Spleen (tissue), 11 donors: ENCODE measurements around the gene IBA57. TPM values are rescaled to one million over a fixed set of nuclear protein-coding genes. Genes with fewer than 3 reads are reported as not detected.

Source experiments
- DNase-seq: peaks from one replicate; pipeline ENCODE4 v3.0.0-alpha.2; 2020
- H3K27ac ChIP-seq, 8 donors: fragments of 200-600 bp; sonication (generic) in 7 of 8; 1 replicate in 4 of 8; 2 replicates in 4 of 8; pipeline versions ENCODE4 v1.5.0 to v1.8.0; 2016 to 2021; ENCODE audit warnings: inconsistent platforms in 4 of 8, mild to moderate bottlenecking in 4 of 8, moderate library complexity in 1 of 8
- H3K27me3 ChIP-seq, 7 donors: fragments of 200-600 bp; sonication (generic) in 6 of 7; replicated peaks in 1 of 7; 1 replicate in 4 of 7; 2 replicates in 3 of 7; pipeline versions ENCODE4 v1.5.0 to v1.8.0; 2016 to 2021; ENCODE audit warnings: inconsistent platforms in 3 of 7, mild to moderate bottlenecking in 1 of 7
- H3K36me3 ChIP-seq, 6 donors: fragments of 200-600 bp; sonication (generic) in 5 of 6; 1 replicate in 4 of 6; 2 replicates in 2 of 6; pipeline versions ENCODE4 v1.5.0 to v1.8.0; 2016 to 2021; ENCODE audit warnings: inconsistent platforms in 2 of 6
- H3K4me1 ChIP-seq, 6 donors: fragments of 200-600 bp; sonication (generic) in 5 of 6; 1 replicate in 3 of 6; 2 replicates in 3 of 6; pipeline versions ENCODE4 v1.5.0 to v1.8.0; 2016 to 2021; ENCODE audit warnings: inconsistent platforms in 3 of 6
- H3K4me3 ChIP-seq, 8 donors: fragments of 200-600 bp; sonication (generic) in 7 of 8; 1 replicate in 4 of 8; 2 replicates in 4 of 8; pipeline versions ENCODE4 v1.5.0 to v1.8.0; 2016 to 2021; ENCODE audit warnings: inconsistent platforms in 4 of 8, mild to moderate bottlenecking in 4 of 8, moderate library complexity in 2 of 8
- H3K9me3 ChIP-seq, 8 donors: fragments of 200-600 bp; sonication (generic) in 7 of 8; 1 replicate in 4 of 8; 2 replicates in 4 of 8; pipeline versions ENCODE4 v1.5.0 to v1.8.0; 2016 to 2021; ENCODE audit warnings: inconsistent platforms in 4 of 8
- POLR2A ChIP-seq, 3 donors: fragments of 450-650 bp; IDR thresholded peaks; one replicate each; pipeline ENCODE4 v1.5.1; 2017; ENCODE audit warnings: antibody characterized with exemption in 3 of 3, mild to moderate bottlenecking in 1 of 3
- POLR2AphosphoS5 ChIP-seq, 3 donors: sonication (generic); formaldehyde crosslinking; IDR thresholded peaks; one replicate each; pipeline ENCODE4 v1.5.1; 2017; ENCODE audit warnings: antibody characterized with exemption in 3 of 3
- WGBS, 5 donors: extraction: QIAGEN DNeasy Blood & Tissue Kit in 3 of 5; methylation state at CpG; one replicate each; pipeline versions ENCODE4 v1.1.5 to v1.1.7; 2013 to 2018; 5-methylcytosine and 5-hydroxymethylcytosine counted together
- intact Hi-C: fragments of 100-400 bp; cut with DNase I; formaldehyde crosslinking; loops from one replicate; pipeline ENCODE4 v1.15.0; 2023; ENCODE audit warnings: low total_unique reads
- polyA plus RNA-seq, 3 donors: library from polyadenylated mRNA; stranded (reverse); fragments of 200-250 nt; gene quantifications; one replicate each; pipeline ENCODE4 v1.2.1, GENCODE V29; 2013
- total RNA-seq, 7 donors: library from RNA; depleted of rRNA in 3 of 7; stranded (reverse); fragments of >200 nt in 3 of 7; fragmentation: NEBNext Ultra II Directional in 4 of 7; extraction: Animal tissue kit (Norgen Biotek cat#: 25700) in 4 of 7; gene quantifications; one replicate each; pipeline versions ENCODE4 v1.1.0 to v1.2.1, GENCODE V29; 2016 to 2021
- TF ChIP-seq, protein P1 (sequence below), 11 experiments: fragments of 200-600 bp in 7 of 11; fragments of 450-650 bp in 4 of 11; sonication (generic) in 4 of 11; IDR thresholded peaks in 8 of 11; conservative IDR thresholded peaks in 3 of 11; 1 replicate in 7 of 11; 2 replicates in 4 of 11; pipeline versions ENCODE4 v1.4.0 to v1.8.0; 2016 to 2021; ENCODE audit warnings: antibody characterized with exemption in 11 of 11, inconsistent platforms in 4 of 11, mild to moderate bottlenecking in 1 of 11
- donor health status: healthy with polysubstance abuse.
- donor health status: DM: no; HTN: no; CAD: no; lungs with moderate emphysema.
- donor health status: DM: no; HTN: no; CAD: no.
- donor health status: Bipolar disorder and iron deficiency.
- donor health status: healthy.
- donor health status: DM: no; HTN: no; CAD: no.
- donor health status: DM: yes; HTN: yes; CAD: no.

The IBA57 gene
- total and polyA plus RNA-seq, 10 donors = 0.59 to 14.7 (median 9.3) TPM

DNA sequence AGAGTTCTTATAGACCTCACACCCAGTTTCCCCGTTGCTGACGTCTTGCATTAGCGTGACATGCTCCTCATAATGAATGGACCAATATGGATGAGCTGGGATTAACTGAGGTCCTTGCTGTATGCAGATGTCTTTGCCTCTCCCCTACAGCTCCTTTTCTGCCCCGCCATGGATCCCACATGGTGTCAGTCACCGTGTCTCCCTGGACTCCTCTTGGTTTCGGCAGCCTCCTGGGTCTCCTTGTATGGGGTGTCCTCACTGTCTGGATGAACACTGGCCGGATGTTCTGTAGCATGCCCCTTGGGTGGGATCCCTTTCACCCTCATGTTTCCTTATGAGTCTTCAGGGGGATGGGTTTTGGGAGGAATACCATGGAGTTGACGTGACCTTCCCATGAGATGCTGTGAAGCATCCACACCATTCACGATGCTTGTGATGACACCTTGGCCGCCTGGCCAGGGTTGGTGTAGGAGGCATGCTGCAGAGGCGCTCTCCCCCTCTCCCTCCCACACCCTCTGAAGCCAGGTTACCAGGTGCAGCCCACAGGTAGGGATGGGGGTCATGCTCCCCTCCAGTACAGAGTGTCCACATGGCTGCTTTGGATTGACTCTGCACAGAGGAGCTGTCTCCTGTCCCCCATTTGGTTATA lies 11.5 kb upstream of the IBA57 start:
- intact Hi-C loops = no loop called here
- Histone ChIP-seq H3K4me3 (no peak overlapping the region), H3K27me3 (peaks cover 0 to 19% (median 0%) of the 10 kb centered on the region in 7 donors), H3K36me3 (peaks cover 0 to 14% (median 6%) of the 10 kb centered on the region in 6 donors), H3K9me3 (no peaks in the 10 kb centered on the region), H3K4me1 (peaks cover 2 to 50% (median 32%) of the 10 kb centered on the region in 6 donors), H3K27ac (no peak overlapping the region)
- TF ChIP-seq, protein P1, sequence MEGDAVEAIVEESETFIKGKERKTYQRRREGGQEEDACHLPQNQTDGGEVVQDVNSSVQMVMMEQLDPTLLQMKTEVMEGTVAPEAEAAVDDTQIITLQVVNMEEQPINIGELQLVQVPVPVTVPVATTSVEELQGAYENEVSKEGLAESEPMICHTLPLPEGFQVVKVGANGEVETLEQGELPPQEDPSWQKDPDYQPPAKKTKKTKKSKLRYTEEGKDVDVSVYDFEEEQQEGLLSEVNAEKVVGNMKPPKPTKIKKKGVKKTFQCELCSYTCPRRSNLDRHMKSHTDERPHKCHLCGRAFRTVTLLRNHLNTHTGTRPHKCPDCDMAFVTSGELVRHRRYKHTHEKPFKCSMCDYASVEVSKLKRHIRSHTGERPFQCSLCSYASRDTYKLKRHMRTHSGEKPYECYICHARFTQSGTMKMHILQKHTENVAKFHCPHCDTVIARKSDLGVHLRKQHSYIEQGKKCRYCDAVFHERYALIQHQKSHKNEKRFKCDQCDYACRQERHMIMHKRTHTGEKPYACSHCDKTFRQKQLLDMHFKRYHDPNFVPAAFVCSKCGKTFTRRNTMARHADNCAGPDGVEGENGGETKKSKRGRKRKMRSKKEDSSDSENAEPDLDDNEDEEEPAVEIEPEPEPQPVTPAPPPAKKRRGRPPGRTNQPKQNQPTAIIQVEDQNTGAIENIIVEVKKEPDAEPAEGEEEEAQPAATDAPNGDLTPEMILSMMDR (IDR thresholded peaks at IDR 0.05 in 8 of 11, conservative IDR thresholded peaks at IDR 0.05 in 3 of 11) = no peak
- TF ChIP-seq POLR2AphosphoS5 (IDR thresholded peaks at IDR 0.05) (no peak), POLR2A (IDR thresholded peaks at IDR 0.05) (no peak)
- DNase-seq = peak; percentile 32
- 87 to 98% (median 93%) methylated on average over 7 to 11 of the region's 11 CpGs for WGBS, 5 donors

DNA sequence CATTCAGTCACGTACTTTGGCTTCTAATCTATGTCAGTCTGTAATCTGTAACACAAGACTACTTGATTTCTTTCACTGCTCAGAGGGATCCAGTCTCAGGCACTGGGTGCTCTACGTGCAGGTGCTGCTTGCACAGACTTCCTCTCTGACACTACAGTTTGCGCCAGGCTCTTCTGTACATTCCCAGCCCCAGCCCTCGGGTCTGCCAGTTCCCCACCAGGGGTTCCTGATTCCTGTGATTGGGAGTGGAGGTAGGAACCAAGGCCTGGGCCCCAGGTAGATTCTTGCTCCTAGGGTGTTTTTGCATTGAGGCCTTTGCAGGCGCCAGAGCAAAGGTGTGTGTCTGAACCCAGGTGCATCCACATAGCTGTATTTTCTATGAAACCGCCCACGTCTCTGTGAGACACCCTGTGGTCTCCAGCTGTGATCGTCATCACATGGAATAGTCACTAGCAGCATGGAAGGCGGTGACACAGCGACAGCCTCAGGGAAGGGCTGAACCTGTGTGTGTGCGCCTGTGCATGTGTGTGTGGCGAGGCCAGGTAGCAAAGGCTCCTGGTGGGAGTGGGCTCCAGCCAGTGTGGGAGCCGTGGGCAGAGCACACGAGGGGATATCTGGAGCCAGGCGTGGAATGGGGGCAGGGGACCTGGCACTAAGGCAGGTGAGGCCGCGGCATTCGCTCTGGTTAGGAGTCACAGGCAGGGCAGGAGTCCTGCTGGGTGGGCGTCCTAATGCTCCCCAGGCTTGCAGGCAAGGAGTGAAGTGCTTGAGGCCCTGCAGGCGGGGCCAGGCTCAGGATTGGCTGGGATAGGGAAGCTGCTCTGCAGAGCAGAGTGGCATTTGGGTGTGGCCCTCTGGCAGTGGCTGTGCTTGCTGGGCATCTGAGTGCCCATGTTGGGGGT lies 10.7 kb upstream of the IBA57 start:
- H3K4me1 ChIP-seq = peaks cover 0 to 43% (median 27%) of the 10 kb centered on the region in 6 donors
- intact Hi-C loops = no loop called here

DNA sequence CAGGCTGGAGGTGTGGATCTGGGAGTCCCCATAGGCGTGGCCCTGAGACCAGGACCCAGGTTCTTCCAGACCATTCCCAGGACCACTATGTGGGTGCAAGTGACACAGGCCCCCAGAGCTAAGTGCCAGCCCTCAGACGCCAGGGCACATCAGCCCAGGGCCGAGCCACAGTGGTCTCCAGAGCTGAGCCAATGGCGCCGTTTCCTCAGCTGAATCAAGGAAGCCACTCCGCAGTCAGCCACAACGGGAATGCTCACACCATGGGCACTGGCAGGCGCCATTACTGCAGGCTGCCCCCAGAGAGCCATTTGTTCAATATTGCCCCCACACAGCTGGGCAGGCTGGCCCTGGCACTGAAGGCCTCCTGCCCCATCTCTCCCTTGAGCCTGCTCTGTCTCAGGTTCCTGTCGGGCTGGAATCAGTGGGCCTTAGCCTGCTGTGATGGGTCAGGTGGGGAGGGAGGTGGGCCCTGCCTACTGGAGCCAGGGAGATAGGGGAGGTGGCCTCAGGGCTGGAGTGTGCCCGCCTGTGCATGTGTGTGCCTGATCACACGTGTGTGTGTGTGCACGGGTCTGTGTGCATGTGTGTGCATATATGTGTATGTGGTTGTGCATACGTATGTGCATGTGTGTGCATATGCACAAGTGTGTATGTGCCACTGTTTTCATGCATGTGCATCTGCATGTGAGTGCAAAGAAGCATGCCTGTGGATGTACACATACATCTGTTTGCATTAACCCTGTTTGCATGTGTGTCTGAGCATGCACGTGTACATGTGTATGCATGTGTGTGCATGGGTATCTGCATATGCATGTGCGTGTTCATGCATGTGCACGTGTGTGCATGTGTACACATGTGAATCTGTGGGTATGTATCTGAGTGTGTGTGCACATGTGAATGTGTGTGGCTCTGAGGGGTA lies 9.7 kb upstream of the IBA57 start:
- H3K9me3 ChIP-seq = no peaks in the 10 kb centered on the region
- no peak overlapping the region for H3K27ac ChIP-seq
- intact Hi-C loops = no loop called here
- peak; percentile 51 for DNase-seq
- WGBS, 5 donors = 75 to 82% (median 79%) methylated on average over 12 to 16 of the region's 16 CpGs
- peaks cover 0 to 19% (median 0%) of the 10 kb centered on the region in 7 donors for H3K27me3 ChIP-seq
- H3K4me3 ChIP-seq = no peak overlapping the region
- TF ChIP-seq POLR2A (IDR thresholded peaks at IDR 0.05) (no peak), POLR2AphosphoS5 (IDR thresholded peaks at IDR 0.05) (no peak)
- TF ChIP-seq, protein P1 (IDR thresholded peaks at IDR 0.05 in 8 of 11, conservative IDR thresholded peaks at IDR 0.05 in 3 of 11) = no peak
- H3K4me1 ChIP-seq = peaks cover 0 to 33% (median 23%) of the 10 kb centered on the region in 6 donors
- no peaks in the 10 kb centered on the region for H3K36me3 ChIP-seq

More for the DNA sequence above, 10.7 kb upstream of the IBA57 start:
- WGBS, 5 donors = 80 to 85% (median 81%) methylated on average over 19 to 20 of the region's 20 CpGs
- Histone ChIP-seq H3K27ac (no peak overlapping the region), H3K36me3 (peaks cover 0 to 7% (median 1%) of the 10 kb centered on the region in 6 donors), H3K4me3 (no peak overlapping the region), H3K9me3 (no peaks in the 10 kb centered on the region), H3K27me3 (peaks cover 0 to 19% (median 0%) of the 10 kb centered on the region in 7 donors)
- peak; percentile 65 for DNase-seq
- TF ChIP-seq POLR2A (IDR thresholded peaks at IDR 0.05) (no peak), POLR2AphosphoS5 (IDR thresholded peaks at IDR 0.05) (no peak)
- TF ChIP-seq, protein P1 (IDR thresholded peaks at IDR 0.05 in 8 of 11, conservative IDR thresholded peaks at IDR 0.05 in 3 of 11) = no peak
